ENCODE measurements around the gene EXTL1.

GRCh38 chr1:26084091-26084561 is 62.6 kb downstream of the EXTL1 start:
- TF ChIP-seq CTCF (IDR thresholded peaks at IDR 0.05) (no peak), POLR2A (IDR thresholded peaks at IDR 0.05) (no peak), POLR2AphosphoS5 (IDR thresholded peaks at IDR 0.05) (no peak), EP300 (IDR thresholded peaks at IDR 0.05) (no peak)
